ENCODE measurements around the gene GLS2.

GLS2 gene

DNA sequence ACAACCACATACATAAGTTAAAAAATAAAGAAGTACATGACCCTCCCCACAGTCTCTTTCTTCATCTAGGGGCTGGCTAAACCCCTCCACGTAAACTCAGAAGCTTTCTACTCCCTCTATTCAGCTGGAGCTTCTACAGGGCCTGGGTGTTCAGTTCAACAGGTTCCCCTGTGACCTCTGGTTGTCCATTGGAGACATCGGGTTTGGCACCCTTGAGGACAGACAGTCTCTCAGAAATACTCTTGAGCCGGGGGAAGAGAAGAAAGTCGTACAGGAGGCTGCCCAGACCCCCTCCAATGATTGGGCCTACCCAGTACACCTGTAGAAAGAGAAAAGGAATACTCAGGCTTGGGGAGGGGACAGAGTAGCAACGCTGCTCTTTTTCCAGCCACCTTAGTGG lies 36.8 kb downstream of the GLS2 start:
- H3K4me3 ChIP-seq (ENCODE audit: low read depth, low read length) = no peak overlapping the region
- TF ChIP-seq, protein P1, sequence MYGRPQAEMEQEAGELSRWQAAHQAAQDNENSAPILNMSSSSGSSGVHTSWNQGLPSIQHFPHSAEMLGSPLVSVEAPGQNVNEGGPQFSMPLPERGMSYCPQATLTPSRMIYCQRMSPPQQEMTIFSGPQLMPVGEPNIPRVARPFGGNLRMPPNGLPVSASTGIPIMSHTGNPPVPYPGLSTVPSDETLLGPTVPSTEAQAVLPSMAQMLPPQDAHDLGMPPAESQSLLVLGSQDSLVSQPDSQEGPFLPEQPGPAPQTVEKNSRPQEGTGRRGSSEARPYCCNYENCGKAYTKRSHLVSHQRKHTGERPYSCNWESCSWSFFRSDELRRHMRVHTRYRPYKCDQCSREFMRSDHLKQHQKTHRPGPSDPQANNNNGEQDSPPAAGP (tag by site-specific recombination; IDR thresholded peaks at IDR 0.05) = no peak
- TF ChIP-seq SCRT1 (tag by site-specific recombination; IDR thresholded peaks at IDR 0.05; ENCODE audit: borderline replicate concordance) (peak; percentile 84), SCRT2 (tag by site-specific recombination; IDR thresholded peaks at IDR 0.05) (peak; percentile 90)
- POLR2A ChIA-PET = interaction anchor here (0.6 to 3.0 kb wide), 3 partner anchors 14 to 135 kb away, joined by 3 to 14 read pairs (median 6); partner anchors contain the start of genes CNPY2 and STAT2
- H3K9me3 ChIP-seq (ENCODE audit: control insufficient read depth, insufficient read depth, low read depth, low read length) = no peaks in the 10 kb centered on the region
- H3K36me3 ChIP-seq (ENCODE audit: control insufficient read depth in 2 of 2, insufficient read depth in 1 of 2, low read length in 2 of 2) = peaks cover 0 to 8% of the 10 kb centered on the region in 2 experiments; a peak in 1 of 3 replicates
- H3K4me1 ChIP-seq (ENCODE audit: control insufficient read depth, insufficient read depth, low read length) = peaks cover 5% of the 10 kb centered on the region
- CTCF ChIA-PET = interaction anchor here (2.4 to 5.4 kb wide), 2 partner anchors 11 to 13 kb away, joined by 11 to 29 read pairs; no protein-coding TSS in a partner anchor
- H3K27ac ChIP-seq (ENCODE audit: extremely low read depth, low read depth, low read length) = no peak overlapping the region

DNA sequence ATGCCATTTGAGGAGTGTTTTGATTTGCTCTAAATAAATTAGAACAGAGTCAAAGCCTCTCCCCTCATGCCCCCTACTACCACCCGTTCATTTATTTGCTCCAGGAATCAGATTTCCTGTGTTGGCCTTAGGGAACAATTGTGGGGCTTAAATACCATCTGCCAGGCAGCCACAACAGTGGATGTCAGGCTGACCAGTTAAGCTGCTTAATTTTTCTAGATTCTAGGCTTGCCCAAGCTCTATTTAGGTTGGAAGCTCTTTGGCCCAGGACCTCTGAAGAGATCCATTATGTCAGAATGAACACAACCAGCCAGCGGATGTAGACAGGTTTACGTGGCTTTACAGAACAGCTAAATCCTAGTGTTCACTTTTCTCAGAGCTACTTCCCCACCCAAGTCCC lies 37.7 kb downstream of the GLS2 start:
- TF ChIP-seq HOXC10 (CRISPR knock-in tag; IDR thresholded peaks at IDR 0.05) (no peak), ZNF24 (tag by site-specific recombination; IDR thresholded peaks at IDR 0.05) (no peak), ZNF626 (tag by site-specific recombination; IDR thresholded peaks at IDR 0.05) (no peak), KLF10 (tag by site-specific recombination; IDR thresholded peaks at IDR 0.05) (no peak), ZNF155 (tag by site-specific recombination; IDR thresholded peaks at IDR 0.05) (no peak), ZNF394 (tag by site-specific recombination; IDR thresholded peaks at IDR 0.05; ENCODE audit: borderline replicate concordance) (no peak), ZNF214 (tag by site-specific recombination; IDR thresholded peaks at IDR 0.05; ENCODE audit: borderline replicate concordance) (no peak)
- TF ChIP-seq, protein P2, sequence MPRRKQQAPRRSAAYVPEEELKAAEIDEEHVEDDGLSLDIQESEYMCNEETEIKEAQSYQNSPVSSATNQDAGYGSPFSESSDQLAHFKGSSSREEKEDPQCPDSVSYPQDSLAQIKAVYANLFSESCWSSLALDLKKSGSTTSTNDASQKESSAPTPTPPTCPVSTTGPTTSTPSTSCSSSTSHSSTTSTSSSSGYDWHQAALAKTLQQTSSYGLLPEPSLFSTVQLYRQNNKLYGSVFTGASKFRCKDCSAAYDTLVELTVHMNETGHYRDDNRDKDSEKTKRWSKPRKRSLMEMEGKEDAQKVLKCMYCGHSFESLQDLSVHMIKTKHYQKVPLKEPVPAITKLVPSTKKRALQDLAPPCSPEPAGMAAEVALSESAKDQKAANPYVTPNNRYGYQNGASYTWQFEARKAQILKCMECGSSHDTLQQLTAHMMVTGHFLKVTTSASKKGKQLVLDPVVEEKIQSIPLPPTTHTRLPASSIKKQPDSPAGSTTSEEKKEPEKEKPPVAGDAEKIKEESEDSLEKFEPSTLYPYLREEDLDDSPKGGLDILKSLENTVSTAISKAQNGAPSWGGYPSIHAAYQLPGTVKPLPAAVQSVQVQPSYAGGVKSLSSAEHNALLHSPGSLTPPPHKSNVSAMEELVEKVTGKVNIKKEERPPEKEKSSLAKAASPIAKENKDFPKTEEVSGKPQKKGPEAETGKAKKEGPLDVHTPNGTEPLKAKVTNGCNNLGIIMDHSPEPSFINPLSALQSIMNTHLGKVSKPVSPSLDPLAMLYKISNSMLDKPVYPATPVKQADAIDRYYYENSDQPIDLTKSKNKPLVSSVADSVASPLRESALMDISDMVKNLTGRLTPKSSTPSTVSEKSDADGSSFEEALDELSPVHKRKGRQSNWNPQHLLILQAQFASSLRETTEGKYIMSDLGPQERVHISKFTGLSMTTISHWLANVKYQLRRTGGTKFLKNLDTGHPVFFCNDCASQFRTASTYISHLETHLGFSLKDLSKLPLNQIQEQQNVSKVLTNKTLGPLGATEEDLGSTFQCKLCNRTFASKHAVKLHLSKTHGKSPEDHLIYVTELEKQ (tag by site-specific recombination; IDR thresholded peaks at IDR 0.05; ENCODE audit: borderline replicate concordance) = no peak
- H3K27ac ChIP-seq (ENCODE audit: extremely low read depth, low read depth, low read length) = no peak overlapping the region
- no peak overlapping the region for H3K4me3 ChIP-seq (ENCODE audit: low read depth, low read length)
- peaks cover 0 to 8% of the 10 kb centered on the region in 2 experiments; a peak in 1 of 3 replicates for H3K36me3 ChIP-seq (ENCODE audit: control insufficient read depth in 2 of 2, insufficient read depth in 1 of 2, low read length in 2 of 2)
- POLR2A ChIA-PET = interaction anchor here (0.6 to 3.0 kb wide), 8 partner anchors 10 to 134 kb away, joined by 3 to 15 read pairs (median 6); partner anchors contain the start of genes CNPY2, PAN2 and STAT2
- no peaks in the 10 kb centered on the region for H3K9me3 ChIP-seq (ENCODE audit: control insufficient read depth, insufficient read depth, low read depth, low read length)
- CTCF ChIA-PET = interaction anchor here (0.6 to 5.4 kb wide), 3 partner anchors 12 to 324 kb away, joined by 3 to 29 read pairs (median 11); no protein-coding TSS in a partner anchor
- peaks cover 5% of the 10 kb centered on the region for H3K4me1 ChIP-seq (ENCODE audit: control insufficient read depth, insufficient read depth, low read length)

DNA sequence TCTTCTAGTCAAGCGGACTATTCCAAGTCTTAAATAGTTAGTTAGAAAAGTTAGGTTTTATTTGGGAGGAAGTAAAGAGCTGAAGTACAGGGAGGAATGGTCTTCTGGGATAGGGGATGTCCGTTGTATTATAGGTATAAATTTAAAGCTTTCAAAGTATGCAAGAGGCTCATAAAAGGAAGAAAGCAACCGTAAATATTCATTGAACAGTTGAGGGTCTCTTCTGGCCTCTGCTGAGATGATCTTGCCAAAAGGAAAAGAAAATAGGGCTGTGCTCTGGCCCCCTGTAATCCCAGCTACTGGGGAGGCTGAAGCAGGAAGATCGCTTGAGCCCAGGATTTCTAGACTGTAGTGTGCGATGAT lies 38.4 kb downstream of the GLS2 start:
- no peaks in the 10 kb centered on the region for H3K9me3 ChIP-seq (ENCODE audit: control insufficient read depth, insufficient read depth, low read depth, low read length)
- peaks cover 5% of the 10 kb centered on the region for H3K4me1 ChIP-seq (ENCODE audit: control insufficient read depth, insufficient read depth, low read length)
- peak overlapping the region; percentile 59 for H3K4me3 ChIP-seq (ENCODE audit: low read depth, low read length)
- ChIA-PET POLR2A (interaction anchor here (0.7 to 3.0 kb wide), 22 partner anchors 9 to 228 kb away, joined by 3 to 15 read pairs (median 4); partner anchors contain the start of genes CNPY2, GLS2, PAN2 and RNF41), CTCF (interaction anchor here (0.6 to 5.4 kb wide), 4 partner anchors 12 to 323 kb away, joined by 3 to 29 read pairs (median 7); no protein-coding TSS in a partner anchor)
- H3K27ac ChIP-seq (ENCODE audit: extremely low read depth, low read depth, low read length) = peak overlapping the region; percentile 93
- peaks cover 0 to 8% of the 10 kb centered on the region in 2 experiments; a peak in 1 of 3 replicates for H3K36me3 ChIP-seq (ENCODE audit: control insufficient read depth in 2 of 2, insufficient read depth in 1 of 2, low read length in 2 of 2)
- no peak for TF ChIP-seq GLIS2 (tag by site-specific recombination; IDR thresholded peaks at IDR 0.05)
- no peak for TF ChIP-seq ZNF670 (tag by site-specific recombination; IDR thresholded peaks at IDR 0.05; ENCODE audit: low read depth)
- TF ChIP-seq ZBTB17 (tag by site-specific recombination; IDR thresholded peaks at IDR 0.05) = peak; percentile 50
- TF ChIP-seq ZNF596 (tag by site-specific recombination; IDR thresholded peaks at IDR 0.05) = no peak
- TF ChIP-seq, protein P3, sequence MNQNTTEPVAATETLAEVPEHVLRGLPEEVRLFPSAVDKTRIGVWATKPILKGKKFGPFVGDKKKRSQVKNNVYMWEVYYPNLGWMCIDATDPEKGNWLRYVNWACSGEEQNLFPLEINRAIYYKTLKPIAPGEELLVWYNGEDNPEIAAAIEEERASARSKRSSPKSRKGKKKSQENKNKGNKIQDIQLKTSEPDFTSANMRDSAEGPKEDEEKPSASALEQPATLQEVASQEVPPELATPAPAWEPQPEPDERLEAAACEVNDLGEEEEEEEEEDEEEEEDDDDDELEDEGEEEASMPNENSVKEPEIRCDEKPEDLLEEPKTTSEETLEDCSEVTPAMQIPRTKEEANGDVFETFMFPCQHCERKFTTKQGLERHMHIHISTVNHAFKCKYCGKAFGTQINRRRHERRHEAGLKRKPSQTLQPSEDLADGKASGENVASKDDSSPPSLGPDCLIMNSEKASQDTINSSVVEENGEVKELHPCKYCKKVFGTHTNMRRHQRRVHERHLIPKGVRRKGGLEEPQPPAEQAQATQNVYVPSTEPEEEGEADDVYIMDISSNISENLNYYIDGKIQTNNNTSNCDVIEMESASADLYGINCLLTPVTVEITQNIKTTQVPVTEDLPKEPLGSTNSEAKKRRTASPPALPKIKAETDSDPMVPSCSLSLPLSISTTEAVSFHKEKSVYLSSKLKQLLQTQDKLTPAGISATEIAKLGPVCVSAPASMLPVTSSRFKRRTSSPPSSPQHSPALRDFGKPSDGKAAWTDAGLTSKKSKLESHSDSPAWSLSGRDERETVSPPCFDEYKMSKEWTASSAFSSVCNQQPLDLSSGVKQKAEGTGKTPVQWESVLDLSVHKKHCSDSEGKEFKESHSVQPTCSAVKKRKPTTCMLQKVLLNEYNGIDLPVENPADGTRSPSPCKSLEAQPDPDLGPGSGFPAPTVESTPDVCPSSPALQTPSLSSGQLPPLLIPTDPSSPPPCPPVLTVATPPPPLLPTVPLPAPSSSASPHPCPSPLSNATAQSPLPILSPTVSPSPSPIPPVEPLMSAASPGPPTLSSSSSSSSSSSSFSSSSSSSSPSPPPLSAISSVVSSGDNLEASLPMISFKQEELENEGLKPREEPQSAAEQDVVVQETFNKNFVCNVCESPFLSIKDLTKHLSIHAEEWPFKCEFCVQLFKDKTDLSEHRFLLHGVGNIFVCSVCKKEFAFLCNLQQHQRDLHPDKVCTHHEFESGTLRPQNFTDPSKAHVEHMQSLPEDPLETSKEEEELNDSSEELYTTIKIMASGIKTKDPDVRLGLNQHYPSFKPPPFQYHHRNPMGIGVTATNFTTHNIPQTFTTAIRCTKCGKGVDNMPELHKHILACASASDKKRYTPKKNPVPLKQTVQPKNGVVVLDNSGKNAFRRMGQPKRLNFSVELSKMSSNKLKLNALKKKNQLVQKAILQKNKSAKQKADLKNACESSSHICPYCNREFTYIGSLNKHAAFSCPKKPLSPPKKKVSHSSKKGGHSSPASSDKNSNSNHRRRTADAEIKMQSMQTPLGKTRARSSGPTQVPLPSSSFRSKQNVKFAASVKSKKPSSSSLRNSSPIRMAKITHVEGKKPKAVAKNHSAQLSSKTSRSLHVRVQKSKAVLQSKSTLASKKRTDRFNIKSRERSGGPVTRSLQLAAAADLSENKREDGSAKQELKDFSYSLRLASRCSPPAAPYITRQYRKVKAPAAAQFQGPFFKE (tag by site-specific recombination; IDR thresholded peaks at IDR 0.05; ENCODE audit: borderline replicate concordance) = no peak
